ENCODE measurements around the gene TENT4B.
A peak's percentile ranks its signal among the peaks of the same experiment; 100 is the strongest.

TENT4B gene

GRCh38 chr16:50136399-50136798 lies 16.7 kb upstream of the TENT4B start:
- H3K27me3 Mint-ChIP-seq (ENCODE audit: low read depth), result peaks cover 4% of the 10 kb centered on the region
- H3K27ac Mint-ChIP-seq, result no peak overlapping the region
- TF ChIP-seq, protein P1, sequence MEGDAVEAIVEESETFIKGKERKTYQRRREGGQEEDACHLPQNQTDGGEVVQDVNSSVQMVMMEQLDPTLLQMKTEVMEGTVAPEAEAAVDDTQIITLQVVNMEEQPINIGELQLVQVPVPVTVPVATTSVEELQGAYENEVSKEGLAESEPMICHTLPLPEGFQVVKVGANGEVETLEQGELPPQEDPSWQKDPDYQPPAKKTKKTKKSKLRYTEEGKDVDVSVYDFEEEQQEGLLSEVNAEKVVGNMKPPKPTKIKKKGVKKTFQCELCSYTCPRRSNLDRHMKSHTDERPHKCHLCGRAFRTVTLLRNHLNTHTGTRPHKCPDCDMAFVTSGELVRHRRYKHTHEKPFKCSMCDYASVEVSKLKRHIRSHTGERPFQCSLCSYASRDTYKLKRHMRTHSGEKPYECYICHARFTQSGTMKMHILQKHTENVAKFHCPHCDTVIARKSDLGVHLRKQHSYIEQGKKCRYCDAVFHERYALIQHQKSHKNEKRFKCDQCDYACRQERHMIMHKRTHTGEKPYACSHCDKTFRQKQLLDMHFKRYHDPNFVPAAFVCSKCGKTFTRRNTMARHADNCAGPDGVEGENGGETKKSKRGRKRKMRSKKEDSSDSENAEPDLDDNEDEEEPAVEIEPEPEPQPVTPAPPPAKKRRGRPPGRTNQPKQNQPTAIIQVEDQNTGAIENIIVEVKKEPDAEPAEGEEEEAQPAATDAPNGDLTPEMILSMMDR (IDR thresholded peaks at IDR 0.05; ENCODE audit: unreplicated experiment in 3 of 3), result no peak
- no peaks in the 10 kb centered on the region for H3K36me3 Mint-ChIP-seq (ENCODE audit: low read depth)
- no peak overlapping the region for H3K4me3 Mint-ChIP-seq
- H3K9me3 Mint-ChIP-seq, result no peaks in the 10 kb centered on the region
- no peaks in the 10 kb centered on the region for H3K4me1 Mint-ChIP-seq

GRCh38 chr16:50137268-50137667 lies 15.8 kb upstream of the TENT4B start:
- peaks cover 4% of the 10 kb centered on the region for H3K27me3 Mint-ChIP-seq (ENCODE audit: low read depth)

DNA sequence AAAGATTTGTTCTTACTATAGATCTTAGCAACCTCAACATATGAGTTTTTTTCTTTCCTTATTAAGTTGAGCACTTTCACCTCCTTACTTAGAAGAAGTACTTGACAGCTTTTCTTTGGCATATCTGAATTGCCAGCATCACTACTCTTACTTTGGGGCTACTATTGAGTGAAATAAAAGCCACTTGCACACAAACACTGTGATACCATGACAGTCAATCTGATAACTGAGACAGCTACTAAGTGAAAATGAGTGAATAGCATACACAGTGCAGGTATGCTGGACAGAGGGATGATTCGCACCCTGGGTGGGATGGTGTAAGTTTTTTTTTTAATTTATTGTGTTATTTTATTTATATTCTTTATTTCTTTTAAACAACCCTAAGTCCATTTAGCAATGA lies 13.5 kb upstream of the TENT4B start:
- H3K27me3 Mint-ChIP-seq (ENCODE audit: low read depth), result no peaks in the 10 kb centered on the region
- H3K9me3 Mint-ChIP-seq, result no peaks in the 10 kb centered on the region
- H3K36me3 Mint-ChIP-seq (ENCODE audit: low read depth), result no peaks in the 10 kb centered on the region
- TF ChIP-seq, protein P1 (IDR thresholded peaks at IDR 0.05; ENCODE audit: unreplicated experiment in 3 of 3), result no peak
- H3K27ac Mint-ChIP-seq, result no peak overlapping the region
- H3K4me3 Mint-ChIP-seq, result no peak overlapping the region
- no peaks in the 10 kb centered on the region for H3K4me1 Mint-ChIP-seq

More at GRCh38 chr16:50137268-50137667, 15.8 kb upstream of the TENT4B start:
- TF ChIP-seq, protein P1 (IDR thresholded peaks at IDR 0.05; ENCODE audit: unreplicated experiment in 3 of 3), result no peak
- no peaks in the 10 kb centered on the region for H3K4me1 Mint-ChIP-seq
- H3K27ac Mint-ChIP-seq, result no peak overlapping the region
- H3K36me3 Mint-ChIP-seq (ENCODE audit: low read depth), result no peaks in the 10 kb centered on the region
- H3K4me3 Mint-ChIP-seq, result no peak overlapping the region
- no peaks in the 10 kb centered on the region for H3K9me3 Mint-ChIP-seq

- no peaks in the 10 kb centered on the region for H3K36me3 Mint-ChIP-seq (ENCODE audit: low read depth)
- peaks cover 6% of the 10 kb centered on the region for H3K4me1 Mint-ChIP-seq
- H3K27me3 Mint-ChIP-seq (ENCODE audit: low read depth), result no peaks in the 10 kb centered on the region
- TF ChIP-seq, protein P1 (IDR thresholded peaks at IDR 0.05; ENCODE audit: unreplicated experiment in 3 of 3), result no peak
- no peak overlapping the region for H3K4me3 Mint-ChIP-seq
- H3K9me3 Mint-ChIP-seq, result no peaks in the 10 kb centered on the region
- no peak overlapping the region for H3K27ac Mint-ChIP-seq
These were observed 8.9 kb upstream of the TENT4B start for GRCh38 chr16:50144211-50144610.

DNA sequence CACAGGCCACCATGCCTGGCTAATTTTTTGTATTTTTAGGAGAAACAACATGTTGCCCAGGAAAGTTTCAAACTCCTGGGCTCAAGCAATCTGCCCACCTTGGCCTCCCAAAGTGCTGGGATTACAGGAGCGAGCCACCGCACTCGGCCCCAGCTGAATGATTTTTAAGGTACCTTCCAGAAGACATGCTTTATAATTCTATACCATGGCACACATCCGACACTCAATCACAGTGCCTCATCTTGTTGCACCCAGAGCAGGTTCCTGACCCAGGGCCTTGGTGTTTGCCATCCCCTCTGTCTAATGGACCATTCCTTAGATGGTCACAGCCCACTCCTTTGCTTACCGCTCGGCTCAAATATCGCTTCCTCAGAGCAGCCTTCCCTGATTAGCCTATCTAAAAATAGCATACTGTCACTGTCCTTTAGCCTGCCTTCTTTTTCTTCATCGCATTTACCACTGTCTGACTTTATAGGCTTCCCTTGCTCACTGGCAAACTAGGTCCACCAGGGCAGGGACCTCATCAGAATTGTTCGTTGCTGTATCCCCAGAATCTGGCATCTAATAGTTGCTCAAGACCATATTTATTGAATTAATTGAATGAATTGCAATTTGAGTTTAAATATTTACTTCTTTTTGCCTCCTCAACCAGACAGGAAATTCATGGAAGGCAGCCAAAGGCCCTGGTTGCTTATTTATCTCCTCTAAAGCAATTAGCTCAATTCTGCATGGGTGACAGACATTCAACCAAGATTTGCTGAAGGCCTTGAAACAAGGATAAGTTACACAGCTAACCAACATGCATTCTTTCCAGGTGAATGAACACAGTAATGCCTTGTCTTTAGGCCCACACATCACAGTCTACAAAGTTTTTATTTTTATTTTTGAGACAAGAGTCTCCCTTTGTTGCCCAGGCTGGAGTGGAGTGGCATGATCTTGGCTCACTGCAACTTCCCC lies 6.3 kb upstream of the TENT4B start:
- Mint-ChIP-seq H3K4me1 (peaks cover 7% of the 10 kb centered on the region), H3K27me3 (ENCODE audit: low read depth) (peaks cover 3% of the 10 kb centered on the region), H3K9me3 (no peaks in the 10 kb centered on the region)

More for the DNA sequence above, 6.3 kb upstream of the TENT4B start:
- no peaks in the 10 kb centered on the region for H3K36me3 Mint-ChIP-seq (ENCODE audit: low read depth)
- no peak overlapping the region for H3K4me3 Mint-ChIP-seq
- H3K27ac Mint-ChIP-seq, result peak overlapping the region; percentile 89 to 93 (median 89)
- TF ChIP-seq, protein P1 (IDR thresholded peaks at IDR 0.05; ENCODE audit: unreplicated experiment in 3 of 3), result no peak
